HCT116 (cell line): ENCODE measurements around the gene ADAM11. TPM values are rescaled to one million over a fixed set of nuclear protein-coding genes. Genes with fewer than 3 reads are reported as not detected.

Experiments
- ATAC-seq: fragments of 200-7000 bp; cut with Tn5 transposase; 2 replicates; pipeline ENCODE4 v1.9.1; 2020; ENCODE audit warnings: mild to moderate bottlenecking, moderate library complexity
- BruUV-seq: library from RNA; stranded (reverse); fragments of 400-500 nt; replicated peaks from 2 replicates; lab custom pipeline; 2021; lab: Mats Ljungman, UMichigan
- CTCF ChIA-PET: fragments of 300-600 bp; sonication (Branson Sonifier 250); formaldehyde crosslinking; loops from one replicate; lab custom pipeline; 2021; ENCODE audit warnings: antibody characterized with exemption; lab: Charles Lee
- POLR2A ChIA-PET: fragments of 300-600, 350-600 bp; sonication (Branson Sonifier 250); formaldehyde crosslinking; loops from one replicate; lab custom pipeline; 2021; ENCODE audit warnings: antibody characterized with exemption; lab: Charles Lee
- RAD21 ChIA-PET, 2 experiments: fragments of 300-600 bp; sonication (Branson Sonifier 250); formaldehyde crosslinking; loops; one replicate each; lab custom pipeline; 2023; ENCODE audit warnings: low total read pairs in 2 of 2; ENCODE audit not compliant: uncharacterized antibody in 2 of 2, unreplicated experiment in 2 of 2, low non-redundant PET in 1 of 2; lab: Charles Lee
- DNase-seq: peaks from one replicate; pipeline ENCODE4 v3.0.0-alpha.2; 2010; ENCODE audit warnings: low read depth, low spot score
- H2AFZ ChIP-seq: fragments of 200-600 bp; shearing (Covaris generic), sonication (generic); 2 replicates; pipeline ENCODE4 v1.6.1; 2017; ENCODE audit warnings: low read depth, mixed run types, mixed read lengths, antibody characterized with exemption, low read length; ENCODE audit not compliant: poor library complexity, severe bottlenecking
- H3K27ac ChIP-seq: 2 replicates; pipeline ENCODE4 v1.5.1; 2012; ENCODE audit warnings: low read depth, low read length
- H3K27me3 ChIP-seq: fragments of 200-600 bp; sonication (generic); 2 replicates; pipeline ENCODE4 v1.6.1; 2016; ENCODE audit warnings: mixed run types, low read length, mixed read lengths; ENCODE audit not compliant: insufficient read depth
- H3K36me3 ChIP-seq, 2 experiments: fragments of 200-500 bp in 1 of 2; fragments of 200-600 bp in 1 of 2; sonication (Bioruptor generic) in 1 of 2; sonication (generic) in 1 of 2; 2 replicates each; pipeline versions ENCODE4 v1.5.1 to v1.6.1; 2014 to 2016; ENCODE audit warnings: low read length in 2 of 2, inconsistent platforms in 1 of 2, mixed read lengths in 1 of 2, mixed run types in 1 of 2; ENCODE audit not compliant: insufficient read depth in 2 of 2, control insufficient read depth in 1 of 2
- H3K4me1 ChIP-seq, 2 experiments: fragments of 200-600 bp in 1 of 2; sonication (generic) in 1 of 2; 2 replicates each; pipeline versions ENCODE4 v1.5.1 to v1.6.1; 2012 to 2017; ENCODE audit warnings: low read length in 2 of 2, inconsistent platforms in 1 of 2, mild to moderate bottlenecking in 1 of 2, mixed read lengths in 1 of 2, mixed run types in 1 of 2, moderate library complexity in 1 of 2; ENCODE audit not compliant: insufficient read depth in 2 of 2, control insufficient read depth in 1 of 2
- H3K4me2 ChIP-seq: fragments of 200-600 bp; sonication (generic); 2 replicates; pipeline ENCODE4 v1.6.1; 2017; ENCODE audit warnings: mixed run types, low read length, mixed read lengths
- H3K4me3 ChIP-seq, 2 experiments: fragments of 200-600 bp in 1 of 2; sonication (generic) in 1 of 2; replicated peaks in 1 of 2; 2 replicates each; pipeline ENCODE4 v1.5.1; 2011 to 2016; ENCODE audit warnings: low read length in 2 of 2, control low read depth in 1 of 2, low read depth in 1 of 2, mild to moderate bottlenecking in 1 of 2, mixed read lengths in 1 of 2, mixed run types in 1 of 2
- H3K79me2 ChIP-seq: fragments of 200-600 bp; sonication (generic); 2 replicates; pipeline ENCODE4 v1.6.1; 2017; ENCODE audit warnings: mild to moderate bottlenecking, mixed run types, low read length, moderate library complexity, mixed read lengths; ENCODE audit not compliant: insufficient read depth
- H3K9ac ChIP-seq: fragments of 200-600 bp; sonication (generic); 2 replicates; pipeline ENCODE4 v1.6.1; 2016; ENCODE audit warnings: low read length, mixed read lengths
- H3K9me2 ChIP-seq: fragments of 200-600 bp; sonication (generic), shearing (Covaris generic); 2 replicates; pipeline ENCODE4 v1.6.1; 2017; ENCODE audit warnings: mixed run types, mild to moderate bottlenecking, moderate library complexity; ENCODE audit not compliant: insufficient read depth
- H3K9me3 ChIP-seq, 2 experiments: fragments of 200-500 bp in 1 of 2; fragments of 200-600 bp in 1 of 2; sonication (Bioruptor generic) in 1 of 2; sonication (generic) in 1 of 2; 2 replicates each; pipeline ENCODE4 v1.6.1; 2014 to 2017; ENCODE audit warnings: low read length in 2 of 2, mixed read lengths in 2 of 2, inconsistent platforms in 1 of 2, low read depth in 1 of 2, mild to moderate bottlenecking in 1 of 2, mixed run types in 1 of 2, moderate library complexity in 1 of 2; ENCODE audit not compliant: control insufficient read depth in 1 of 2, insufficient read depth in 1 of 2
- H4K20me1 ChIP-seq: fragments of 200-600 bp; sonication (generic), shearing (Covaris generic); 2 replicates; pipeline ENCODE4 v1.6.1; 2017; ENCODE audit warnings: mixed run types, mild to moderate bottlenecking, moderate library complexity; ENCODE audit not compliant: insufficient read depth
- CBX3 ChIP-seq: IDR thresholded peaks from 2 replicates; pipeline ENCODE4 v1.6.1; 2012; ENCODE audit warnings: low read depth
- CEBPB ChIP-seq: IDR thresholded peaks from 2 replicates; pipeline ENCODE4 v1.6.1; 2012; ENCODE audit warnings: low read depth
- ELF1 ChIP-seq: IDR thresholded peaks from 2 replicates; pipeline ENCODE4 v1.6.1; 2012; ENCODE audit warnings: low read depth, borderline replicate concordance
- EZH2 ChIP-seq: fragments of 200-600 bp; sonication (generic); IDR thresholded peaks from 2 replicates; pipeline ENCODE4 v1.6.1; 2017; ENCODE audit warnings: antibody characterized with exemption, mixed run types
- EZH2phosphoT487 ChIP-seq: fragments of 200-600 bp; IDR thresholded peaks from 2 replicates; pipeline ENCODE4 v1.6.1; 2018; ENCODE audit warnings: antibody characterized with exemption, borderline replicate concordance
- JUND ChIP-seq: IDR thresholded peaks from 2 replicates; pipeline ENCODE4 v1.6.1; 2012
- POLR2A ChIP-seq: IDR thresholded peaks from 2 replicates; pipeline ENCODE4 v1.7.0; 2011; ENCODE audit warnings: borderline replicate concordance; ENCODE audit not compliant: insufficient read depth, insufficient read length; ENCODE audit errors: extremely low read depth
- POLR2AphosphoS5 ChIP-seq: IDR thresholded peaks from 2 replicates; pipeline ENCODE4 v1.6.1; 2011; ENCODE audit warnings: mild to moderate bottlenecking, low read depth, low read length, moderate library complexity
- RAD21 ChIP-seq: IDR thresholded peaks from 2 replicates; pipeline ENCODE4 v1.6.1; 2012; ENCODE audit warnings: low read depth, mild to moderate bottlenecking
- SP1 ChIP-seq: IDR thresholded peaks from 2 replicates; pipeline ENCODE4 v1.6.1; 2012; ENCODE audit warnings: low read depth
- TCF7L2 ChIP-seq: IDR thresholded peaks from 2 replicates; pipeline ENCODE4 v1.7.0; 2011; ENCODE audit warnings: borderline replicate concordance, inconsistent platforms; ENCODE audit not compliant: insufficient read depth, insufficient read length; ENCODE audit errors: extremely low read depth
- intact Hi-C: fragments of 100-400 bp; cut with micrococcal nuclease; formaldehyde crosslinking; loops from 2 replicates; pipeline ENCODE4 v1.10.0; 2022
- total RNA-seq: library from RNA; stranded (reverse); gene quantifications from one replicate; pipeline ENCODE4 v1.2.1, GENCODE V29; 2021; ENCODE audit not compliant: unreplicated experiment
- TF ChIP-seq, protein P1 (sequence below): IDR thresholded peaks from 2 replicates; pipeline ENCODE4 v1.6.1; 2012

ADAM11 gene
- total RNA-seq, 1 experiment from 2014 or later = 7.7 TPM

DNA sequence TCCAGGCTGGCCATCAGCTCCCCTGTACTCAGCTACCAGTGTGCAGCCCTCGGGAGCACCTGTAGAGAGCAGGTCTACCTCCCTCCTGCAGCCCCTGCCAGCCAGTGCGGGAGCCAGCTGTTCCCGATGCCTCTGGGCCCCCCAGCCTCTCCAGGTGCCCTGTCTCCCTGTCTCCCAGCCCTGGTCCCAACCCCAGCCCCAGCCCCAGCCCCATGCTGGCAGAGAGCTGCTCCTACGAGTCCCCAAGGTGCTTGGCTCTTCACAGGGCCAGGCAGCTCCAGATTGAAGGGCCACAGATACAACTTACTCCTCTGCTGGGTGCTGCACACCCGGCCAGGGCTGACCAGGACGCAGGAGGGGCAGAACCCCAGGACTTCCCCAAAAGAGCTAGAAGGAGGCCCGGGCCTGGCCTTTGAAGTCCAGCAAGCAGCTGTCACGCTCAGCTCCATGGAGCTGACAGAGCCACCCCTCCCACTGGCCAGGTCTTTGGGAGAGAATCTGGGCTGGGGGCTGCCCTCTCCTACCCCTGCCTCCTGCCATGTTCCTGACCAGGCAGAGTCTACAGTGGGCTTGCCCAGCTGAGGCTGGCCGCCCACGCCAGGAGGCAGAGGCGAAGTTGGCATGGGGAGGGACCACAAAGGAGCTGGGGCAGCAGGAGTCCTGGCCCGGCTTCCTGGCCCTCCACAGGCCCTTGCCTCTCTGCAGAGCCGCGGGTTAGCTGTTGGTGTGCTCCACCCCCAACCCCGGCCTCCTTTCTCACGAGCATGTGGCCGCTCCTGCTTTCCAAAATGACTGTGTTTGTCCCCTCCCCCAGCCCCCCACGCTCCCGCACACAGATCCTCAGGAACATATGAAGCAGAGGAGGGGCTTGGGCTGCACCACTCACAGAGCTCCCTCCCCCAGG is 9.5 kb upstream of the ADAM11 start:
- Histone ChIP-seq H3K9me3 (no peaks in the 10 kb centered on the region), H3K4me1 (no peaks in the 10 kb centered on the region), H3K27me3 (no peaks in the 10 kb centered on the region), H3K9me2 (no peaks in the 10 kb centered on the region), H3K4me2 (no peak overlapping the region), H3K27ac (no peak overlapping the region), H4K20me1 (no peaks in the 10 kb centered on the region), H2AFZ (no peak overlapping the region), H3K36me3 (peaks cover 0 to 4% of the 10 kb centered on the region in 2 experiments; a peak in 2 of 4 replicates), H3K9ac (no peak overlapping the region), H3K4me3 (no peak overlapping the region), H3K79me2 (no peaks in the 10 kb centered on the region)
- no peak for ATAC-seq
- intact Hi-C loops = no loop called here
- ChIA-PET RAD21 (no interaction called here), CTCF (no interaction called here), POLR2A (no interaction called here)
- TF ChIP-seq POLR2AphosphoS5 = no peak
- no TSS peak for BruUV-seq
- DNase-seq = no peak

DNA sequence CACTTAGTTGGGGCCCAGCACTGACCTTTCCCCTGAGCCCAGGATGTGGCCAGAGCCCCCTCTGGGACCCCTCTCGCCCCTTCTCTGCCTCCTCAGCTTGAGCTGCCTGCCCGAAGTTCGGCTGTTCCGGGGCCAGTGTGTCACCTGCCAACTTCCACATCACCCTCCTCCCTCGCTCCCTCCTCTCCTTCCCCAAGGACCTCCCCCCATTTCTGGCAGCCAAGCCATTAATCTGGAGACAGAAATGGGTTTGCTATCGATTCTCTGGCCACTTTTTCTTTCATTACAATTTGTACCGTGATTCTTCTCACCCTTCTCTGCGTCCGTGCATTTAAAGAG is 8.8 kb upstream of the ADAM11 start:
- no TSS peak for BruUV-seq
- Histone ChIP-seq H3K27me3 (no peaks in the 10 kb centered on the region), H3K9me2 (no peaks in the 10 kb centered on the region), H3K4me1 (no peaks in the 10 kb centered on the region), H3K79me2 (no peaks in the 10 kb centered on the region), H3K36me3 (peaks cover 0 to 4% of the 10 kb centered on the region in 2 experiments; a peak in 2 of 4 replicates), H3K9me3 (no peaks in the 10 kb centered on the region), H2AFZ (no peak overlapping the region), H3K27ac (no peak overlapping the region), H3K4me3 (no peak overlapping the region), H3K4me2 (no peak overlapping the region), H3K9ac (no peak overlapping the region), H4K20me1 (no peaks in the 10 kb centered on the region)
- ChIA-PET CTCF (no interaction called here), POLR2A (no interaction called here), RAD21 (no interaction called here)
- ATAC-seq = no peak
- DNase-seq = no peak
- intact Hi-C loops = no loop called here
- no peak for TF ChIP-seq CEBPB
- no peak for TF ChIP-seq CBX3
- TF ChIP-seq TCF7L2 = no peak
- no peak for TF ChIP-seq POLR2A
- no peak for TF ChIP-seq EZH2
- no peak for TF ChIP-seq POLR2AphosphoS5
- TF ChIP-seq SP1 = no peak
- no peak for TF ChIP-seq EZH2phosphoT487
- TF ChIP-seq, protein P1, sequence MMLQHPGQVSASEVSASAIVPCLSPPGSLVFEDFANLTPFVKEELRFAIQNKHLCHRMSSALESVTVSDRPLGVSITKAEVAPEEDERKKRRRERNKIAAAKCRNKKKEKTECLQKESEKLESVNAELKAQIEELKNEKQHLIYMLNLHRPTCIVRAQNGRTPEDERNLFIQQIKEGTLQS = no peak
- TF ChIP-seq RAD21 = no peak
- no peak for TF ChIP-seq JUND
- TF ChIP-seq ELF1 = no peak
